A549 (cell line): ENCODE results near the gene ZNF212.

Experiments
- CTCF ChIP-seq: fragments of >200 bp; sonication (Bioruptor Twin); formaldehyde crosslinking; IDR thresholded peaks from 3 replicates; pipeline ENCODE4 v1.5.1; 2016
- EP300 ChIP-seq, 2 experiments: fragments of >200 bp; sonication (Bioruptor Twin); formaldehyde crosslinking; IDR thresholded peaks; 2 replicates in 1 of 2; 3 replicates in 1 of 2; pipeline ENCODE4 v1.6.1; 2016 to 2017
- KDM5A ChIP-seq: fragments of 200-600 bp; sonication (generic); IDR thresholded peaks from 2 replicates; pipeline ENCODE4 v1.6.1; 2016; ENCODE audit warnings: antibody characterized with exemption, mild to moderate bottlenecking
- POLR2A ChIP-seq: IDR thresholded peaks from 2 replicates; pipeline ENCODE4 v1.6.1; 2012; ENCODE audit warnings: mild to moderate bottlenecking, low read length
- TP53 ChIP-seq: fragments of 250-450 bp; sonication (Bioruptor Pico); IDR thresholded peaks from 2 replicates; pipeline ENCODE4 v1.5.0; 2021; ENCODE audit warnings: mild to moderate bottlenecking, moderate library complexity
- TF ChIP-seq, protein P1 (sequence below): fragments of 250-450 bp; sonication (Bioruptor Pico); IDR thresholded peaks from 2 replicates; pipeline ENCODE4 v1.5.0; 2021; ENCODE audit warnings: mild to moderate bottlenecking, moderate library complexity, borderline replicate concordance

GRCh38 chr7:149287622-149288021 is 48.2 kb downstream of the ZNF212 start:
- no peak for TF ChIP-seq CTCF
- no peak for TF ChIP-seq EP300 (IDR thresholded peaks at IDR 0.05)
- no peak for TF ChIP-seq KDM5A
- TF ChIP-seq TP53 (CRISPR knock-in tag), result no peak
- TF ChIP-seq POLR2A, result no peak
- TF ChIP-seq, protein P1, sequence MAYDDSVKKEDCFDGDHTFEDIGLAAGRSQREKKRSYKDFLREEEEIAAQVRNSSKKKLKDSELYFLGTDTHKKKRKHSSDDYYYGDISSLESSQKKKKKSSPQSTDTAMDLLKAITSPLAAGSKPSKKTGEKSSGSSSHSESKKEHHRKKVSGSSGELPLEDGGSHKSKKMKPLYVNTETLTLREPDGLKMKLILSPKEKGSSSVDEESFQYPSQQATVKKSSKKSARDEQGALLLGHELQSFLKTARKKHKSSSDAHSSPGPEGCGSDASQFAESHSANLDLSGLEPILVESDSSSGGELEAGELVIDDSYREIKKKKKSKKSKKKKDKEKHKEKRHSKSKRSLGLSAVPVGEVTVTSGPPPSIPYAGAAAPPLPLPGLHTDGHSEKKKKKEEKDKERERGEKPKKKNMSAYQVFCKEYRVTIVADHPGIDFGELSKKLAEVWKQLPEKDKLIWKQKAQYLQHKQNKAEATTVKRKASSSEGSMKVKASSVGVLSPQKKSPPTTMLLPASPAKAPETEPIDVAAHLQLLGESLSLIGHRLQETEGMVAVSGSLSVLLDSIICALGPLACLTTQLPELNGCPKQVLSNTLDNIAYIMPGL, result no peak
